Activated CD4-positive, alpha-beta T cell treated with anti-CD3 and anti-CD28 coated beads, Interleukin-2, amount 10 ng/mL, durations not matched to agents 24 days and 14 days (primary cell): ENCODE data around the gene MYCBP2. TPM values are rescaled to one million over a fixed set of nuclear protein-coding genes. Genes with fewer than 3 reads are reported as not detected.
A peak's percentile ranks its signal among the peaks of the same experiment; 100 is the strongest.
"Not testable (repeated sequence)": the region's sequence is repeated elsewhere in the genome, so short reads cannot be mapped to it uniquely, and the experiment has no call there.

Experiments
- DNase-seq: peaks from one replicate; pipeline ENCODE4 v3.0.0; 2022
- H3K27ac Mint-ChIP-seq: one replicate; pipeline ENCODE4 v1.8.0; 2022; ENCODE audit warnings: mild to moderate bottlenecking, mixed read lengths
- H3K27me3 Mint-ChIP-seq: one replicate; pipeline ENCODE4 v1.8.0; 2022; ENCODE audit warnings: mixed read lengths
- H3K36me3 Mint-ChIP-seq: one replicate; pipeline ENCODE4 v1.8.0; 2022; ENCODE audit warnings: low read depth, mild to moderate bottlenecking, mixed read lengths
- H3K4me1 Mint-ChIP-seq: one replicate; pipeline ENCODE4 v1.8.0; 2021; ENCODE audit warnings: mixed read lengths
- H3K4me3 Mint-ChIP-seq: one replicate; pipeline ENCODE4 v1.8.0; 2022; ENCODE audit warnings: mild to moderate bottlenecking, moderate library complexity, mixed read lengths
- H3K9me3 Mint-ChIP-seq: one replicate; pipeline ENCODE4 v1.8.0; 2021; ENCODE audit warnings: mixed read lengths
- intact Hi-C: fragments of 100-400 bp; cut with micrococcal nuclease; formaldehyde crosslinking; loops from one replicate; pipeline ENCODE4 v1.15.1; 2023
- total RNA-seq: library from RNA; stranded (reverse); gene quantifications from 2 replicates; pipeline ENCODE4 v1.2.3, GENCODE V29; 2022

The MYCBP2 gene
- total RNA-seq, 1 donor from 2014 or later = 119 TPM

- intact Hi-C loops = no loop called here
- DNase-seq = no peak
- H3K27me3 Mint-ChIP-seq = no peaks in the 10 kb centered on the region
- H3K36me3 Mint-ChIP-seq = peaks cover 32% of the 10 kb centered on the region
- peaks cover 2% of the 10 kb centered on the region for H3K4me1 Mint-ChIP-seq
- no peaks in the 10 kb centered on the region for H3K9me3 Mint-ChIP-seq
- H3K27ac Mint-ChIP-seq = no peak overlapping the region
- H3K4me3 Mint-ChIP-seq = no peak overlapping the region
Observed at GRCh38 chr13:77265336-77265735, 61.6 kb downstream of the MYCBP2 start.

GRCh38 chr13:77262198-77262597 is 64.7 kb downstream of the MYCBP2 start:
- Mint-ChIP-seq H3K27me3 (no peaks in the 10 kb centered on the region), H3K27ac (no peak overlapping the region), H3K9me3 (no peaks in the 10 kb centered on the region), H3K36me3 (peaks cover 38% of the 10 kb centered on the region), H3K4me3 (no peak overlapping the region), H3K4me1 (peaks cover 2% of the 10 kb centered on the region)
- intact Hi-C loops = no loop called here
- DNase-seq = no peak

GRCh38 chr13:77250975-77251374 is 75.9 kb downstream of the MYCBP2 start:
- intact Hi-C loops = no loop called here
- DNase-seq = no peak
- no peak overlapping the region for H3K4me3 Mint-ChIP-seq
- peaks cover 9% of the 10 kb centered on the region for H3K9me3 Mint-ChIP-seq
- H3K27ac Mint-ChIP-seq = no peak overlapping the region
- no peaks in the 10 kb centered on the region for H3K27me3 Mint-ChIP-seq
- H3K36me3 Mint-ChIP-seq = peaks cover 48% of the 10 kb centered on the region
- H3K4me1 Mint-ChIP-seq = peaks cover 8% of the 10 kb centered on the region

- DNase-seq, H3K9me3 Mint-ChIP-seq, H3K27ac Mint-ChIP-seq, H3K4me1 Mint-ChIP-seq, H3K27me3 Mint-ChIP-seq, H3K4me3 Mint-ChIP-seq: not testable (repeated sequence)
- intact Hi-C loops = loop anchor here (5.0 kb wide), 1 partner anchor 33 kb away; no protein-coding TSS in a partner anchor
- H3K36me3 Mint-ChIP-seq = peaks cover 52% of the 10 kb centered on the region
Observed at GRCh38 chr13:77245224-77245623, 81.7 kb downstream of the MYCBP2 start.

- H3K9me3 Mint-ChIP-seq = no peaks in the 10 kb centered on the region
- intact Hi-C loops = loop anchor here (10.0 kb wide), 1 partner anchor 55 kb away; no protein-coding TSS in a partner anchor
- no peak overlapping the region for H3K27ac Mint-ChIP-seq
- no peak overlapping the region for H3K4me3 Mint-ChIP-seq
- H3K4me1 Mint-ChIP-seq = peaks cover 7% of the 10 kb centered on the region
- H3K36me3 Mint-ChIP-seq = peaks cover 27% of the 10 kb centered on the region
- H3K27me3 Mint-ChIP-seq = no peaks in the 10 kb centered on the region
- no peak for DNase-seq
Observed at GRCh38 chr13:77239312-77239711, 87.6 kb downstream of the MYCBP2 start.

GRCh38 chr13:77235456-77236022 is 91.4 kb downstream of the MYCBP2 start:
- H3K27me3 Mint-ChIP-seq = no peaks in the 10 kb centered on the region
- H3K27ac Mint-ChIP-seq = peak overlapping the region; percentile 36
- peaks cover 27% of the 10 kb centered on the region for H3K36me3 Mint-ChIP-seq
- no peaks in the 10 kb centered on the region for H3K9me3 Mint-ChIP-seq
- H3K4me3 Mint-ChIP-seq = no peak overlapping the region
- intact Hi-C loops = loop anchor here (10.0 kb wide), 1 partner anchor 51 kb away; no protein-coding TSS in a partner anchor
- no peak for DNase-seq
- peaks cover 12% of the 10 kb centered on the region for H3K4me1 Mint-ChIP-seq

- Mint-ChIP-seq H3K27me3 (no peaks in the 10 kb centered on the region), H3K4me3 (no peak overlapping the region)
- intact Hi-C loops = loop anchor here (10.0 kb wide), 1 partner anchor 48 kb away; no protein-coding TSS in a partner anchor
Observed at GRCh38 chr13:77233159-77233558, 93.7 kb downstream of the MYCBP2 start.

GRCh38 chr13:77230560-77230959 is 96.3 kb downstream of the MYCBP2 start:
- peak overlapping the region; percentile 62 for H3K27ac Mint-ChIP-seq
- intact Hi-C loops = loop anchor here (10.0 kb wide), 1 partner anchor 46 kb away; no protein-coding TSS in a partner anchor
- peaks cover 26% of the 10 kb centered on the region for H3K36me3 Mint-ChIP-seq
- no peak for DNase-seq
- H3K4me3 Mint-ChIP-seq = no peak overlapping the region
- peaks cover 12% of the 10 kb centered on the region for H3K4me1 Mint-ChIP-seq
- H3K27me3 Mint-ChIP-seq = no peaks in the 10 kb centered on the region
- H3K9me3 Mint-ChIP-seq = no peaks in the 10 kb centered on the region

More at GRCh38 chr13:77233159-77233558, 93.7 kb downstream of the MYCBP2 start:
- H3K27ac Mint-ChIP-seq = no peak overlapping the region
- H3K4me1 Mint-ChIP-seq = peaks cover 15% of the 10 kb centered on the region
- no peak for DNase-seq
- no peaks in the 10 kb centered on the region for H3K9me3 Mint-ChIP-seq
- H3K36me3 Mint-ChIP-seq = peaks cover 22% of the 10 kb centered on the region

GRCh38 chr13:77225946-77226345 is 100.9 kb downstream of the MYCBP2 start:
- no peak for DNase-seq
- intact Hi-C loops = loop anchor here (5.0 kb wide), 1 partner anchor 101 kb away; the partner anchor contains the start of gene MYCBP2
- Mint-ChIP-seq H3K36me3 (peaks cover 41% of the 10 kb centered on the region), H3K4me1 (peaks cover 11% of the 10 kb centered on the region), H3K27me3 (no peaks in the 10 kb centered on the region), H3K27ac (no peak overlapping the region), H3K4me3 (no peak overlapping the region), H3K9me3 (no peaks in the 10 kb centered on the region)

GRCh38 chr13:77222909-77223308 is 104.0 kb downstream of the MYCBP2 start:
- intact Hi-C loops = no loop called here
- H3K4me1 Mint-ChIP-seq = peaks cover 5% of the 10 kb centered on the region
- no peaks in the 10 kb centered on the region for H3K27me3 Mint-ChIP-seq
- H3K36me3 Mint-ChIP-seq = peaks cover 37% of the 10 kb centered on the region
- no peak overlapping the region for H3K27ac Mint-ChIP-seq
- DNase-seq = no peak
- H3K4me3 Mint-ChIP-seq = no peak overlapping the region
- H3K9me3 Mint-ChIP-seq = no peaks in the 10 kb centered on the region

- H3K4me3 Mint-ChIP-seq = no peak overlapping the region
- H3K27ac Mint-ChIP-seq = no peak overlapping the region
- no peak for DNase-seq
- H3K27me3 Mint-ChIP-seq = no peaks in the 10 kb centered on the region
- no peaks in the 10 kb centered on the region for H3K9me3 Mint-ChIP-seq
- intact Hi-C loops = no loop called here
- H3K4me1 Mint-ChIP-seq = peaks cover 5% of the 10 kb centered on the region
- H3K36me3 Mint-ChIP-seq = peaks cover 39% of the 10 kb centered on the region
Observed at GRCh38 chr13:77222000-77222690, 104.7 kb downstream of the MYCBP2 start.

- intact Hi-C loops = loop anchor here (1.0 kb wide), 1 partner anchor 12 kb away; no protein-coding TSS in a partner anchor
- Mint-ChIP-seq H3K27ac (no peak overlapping the region), H3K4me1 (peaks cover 2% of the 10 kb centered on the region), H3K4me3 (no peak overlapping the region), H3K27me3 (no peaks in the 10 kb centered on the region), H3K9me3 (no peaks in the 10 kb centered on the region), H3K36me3 (peaks cover 44% of the 10 kb centered on the region)
- no peak for DNase-seq
Observed at GRCh38 chr13:77219401-77219800, 107.5 kb downstream of the MYCBP2 start.

- Mint-ChIP-seq H3K9me3 (no peaks in the 10 kb centered on the region), H3K27me3 (no peaks in the 10 kb centered on the region)
Observed at GRCh38 chr13:77218274-77218673, 108.6 kb downstream of the MYCBP2 start.

GRCh38 chr13:77215543-77215942 is 111.4 kb downstream of the MYCBP2 start:
- no peaks in the 10 kb centered on the region for H3K27me3 Mint-ChIP-seq
- H3K36me3 Mint-ChIP-seq = peaks cover 43% of the 10 kb centered on the region
- DNase-seq = no peak
- H3K4me3 Mint-ChIP-seq = no peak overlapping the region
- no peaks in the 10 kb centered on the region for H3K9me3 Mint-ChIP-seq
- no peak overlapping the region for H3K27ac Mint-ChIP-seq
- intact Hi-C loops = no loop called here
- H3K4me1 Mint-ChIP-seq = peaks cover 4% of the 10 kb centered on the region

More at GRCh38 chr13:77218274-77218673, 108.6 kb downstream of the MYCBP2 start:
- intact Hi-C loops = no loop called here
- Mint-ChIP-seq H3K27ac (no peak overlapping the region), H3K4me1 (peaks cover 6% of the 10 kb centered on the region), H3K4me3 (no peak overlapping the region), H3K36me3 (peaks cover 47% of the 10 kb centered on the region)
- DNase-seq = no peak
